A549 (cell line): Measurements from ENCODE around the gene HDAC1. TPM values are rescaled to one million over a fixed set of nuclear protein-coding genes. Genes with fewer than 3 reads are reported as not detected.
A peak's percentile ranks its signal among the peaks of the same experiment; 100 is the strongest.

ENCODE experiments used
- ATAC-seq, 2 experiments: fragments of 200-7000 bp in 1 of 2; fragments of >200 bp in 1 of 2; cut with Nextera tagmentation in 1 of 2; cut with Tn5 transposase in 1 of 2; 3 replicates each; pipeline versions ENCODE4 v1.8.0 to v1.9.1; 2018 to 2020; ENCODE audit warnings: mild to moderate bottlenecking in 1 of 2, moderate library complexity in 1 of 2
- CTCF ChIA-PET: fragments of 300-600 bp; sonication (Branson Sonifier 250); formaldehyde crosslinking; extraction: SDS; loops from one replicate; lab custom pipeline; 2021; ENCODE audit warnings: antibody characterized with exemption, inconsistent platforms; lab: Yijun Ruan, JAX
- POLR2A ChIA-PET: fragments of 350-600 bp; formaldehyde crosslinking; extraction: SDS; loops from one replicate; lab custom pipeline; 2021; ENCODE audit warnings: antibody characterized with exemption, inconsistent platforms; lab: Yijun Ruan, JAX
- DNase-seq, 2 experiments: peaks; one replicate each; pipeline versions ENCODE4 v3.0.0 to v3.0.0-alpha.2; 2011 to 2016; ENCODE audit warnings: low read depth in 1 of 2, low spot score in 1 of 2
- FAIRE-seq: peaks from 2 replicates; lab custom pipeline; 2011; peaks lifted over from hg19 to GRCh38; lab: Jason Lieb, UNC
- H3K27ac ChIP-seq, 2 experiments: fragments of >200 bp; sonication (Bioruptor Twin); formaldehyde crosslinking; 3 replicates each; pipeline ENCODE4 v1.5.1; 2016 to 2017
- H3K4me1 ChIP-seq: fragments of >200 bp; sonication (Bioruptor Twin); formaldehyde crosslinking; 3 replicates; pipeline ENCODE4 v1.6.1; 2016
- H3K4me2 ChIP-seq: fragments of >200 bp; sonication (Bioruptor Twin); formaldehyde crosslinking; 3 replicates; pipeline ENCODE4 v1.6.1; 2016
- H3K4me3 ChIP-seq: fragments of >200 bp; sonication (Bioruptor Twin); formaldehyde crosslinking; 3 replicates; pipeline ENCODE4 v1.5.1; 2016
- H3K9me3 ChIP-seq: fragments of >200 bp; sonication (Bioruptor Twin); formaldehyde crosslinking; 3 replicates; pipeline ENCODE4 v1.6.1; 2016
- BHLHE40 ChIP-seq: IDR thresholded peaks from 2 replicates; pipeline ENCODE4 v1.6.1; 2012; ENCODE audit warnings: low read depth, low read length, inconsistent platforms
- CBX2 ChIP-seq: fragments of 200-600 bp; sonication (generic); IDR thresholded peaks from 2 replicates; pipeline ENCODE4 v1.6.1; 2016; ENCODE audit warnings: low read depth, mild to moderate bottlenecking, borderline replicate concordance
- CBX8 ChIP-seq: fragments of 200-600 bp; sonication (generic); IDR thresholded peaks from 2 replicates; pipeline ENCODE4 v1.6.1; 2016
- CEBPB ChIP-seq, 2 experiments: fragments of >200 bp in 1 of 2; sonication (Bioruptor Twin) in 1 of 2; formaldehyde crosslinking in 1 of 2; IDR thresholded peaks; 2 replicates each; pipeline ENCODE4 v1.6.1; 2012 to 2016
- CHD2 ChIP-seq: fragments of 150-350 bp; IDR thresholded peaks from 2 replicates; pipeline ENCODE4 v1.6.1; 2014; ENCODE audit warnings: low read length; ENCODE audit not compliant: partially characterized antibody
- EHMT2 ChIP-seq: fragments of 200-600 bp; sonication (generic); IDR thresholded peaks from 2 replicates; pipeline ENCODE4 v1.6.1; 2016; ENCODE audit warnings: antibody characterized with exemption, low read depth, mild to moderate bottlenecking, moderate library complexity
- EP300 ChIP-seq, 2 experiments: fragments of >200 bp; sonication (Bioruptor Twin); formaldehyde crosslinking; IDR thresholded peaks; 2 replicates in 1 of 2; 3 replicates in 1 of 2; pipeline ENCODE4 v1.6.1; 2016 to 2017
- FOSL2 ChIP-seq, 2 experiments: fragments of 450-650 bp in 1 of 2; fragments of >200 bp in 1 of 2; sonication (Bioruptor Twin) in 1 of 2; formaldehyde crosslinking; IDR thresholded peaks; 2 replicates each; pipeline versions ENCODE4 v1.5.0 to v1.6.1; 2016 to 2020; ENCODE audit warnings: mild to moderate bottlenecking in 1 of 2, moderate library complexity in 1 of 2
- HDAC2 ChIP-seq: fragments of 200-600 bp; sonication (generic); IDR thresholded peaks from 2 replicates; pipeline ENCODE4 v1.6.1; 2016
- HOXB5 ChIP-seq: fragments of 250-450 bp; sonication (Bioruptor Pico); IDR thresholded peaks from 2 replicates; pipeline ENCODE4 v1.5.0; 2020; ENCODE audit warnings: mild to moderate bottlenecking, moderate library complexity
- KDM1A ChIP-seq: fragments of 200-600 bp; sonication (generic); IDR thresholded peaks from 2 replicates; pipeline ENCODE4 v1.6.1; 2016; ENCODE audit warnings: low read depth, mild to moderate bottlenecking
- MYC ChIP-seq: IDR thresholded peaks from 2 replicates; pipeline ENCODE4 v1.6.1; 2012; ENCODE audit warnings: mild to moderate bottlenecking, inconsistent platforms, low read length, improper control_type of control experiment, borderline replicate concordance
- NPAS2 ChIP-seq: fragments of 250-450 bp; sonication (Bioruptor Pico); IDR thresholded peaks from 2 replicates; pipeline ENCODE4 v1.8.0; 2022; ENCODE audit warnings: mild to moderate bottlenecking, moderate library complexity, borderline replicate concordance
- NR3C1 ChIP-seq: fragments of >200 bp; sonication (Bioruptor Twin); formaldehyde crosslinking; IDR thresholded peaks from 3 replicates; pipeline ENCODE4 v1.6.1; 2017
- POLR2AphosphoS2 ChIP-seq: conservative IDR thresholded peaks from 2 replicates; pipeline ENCODE4 v1.6.1; 2012; ENCODE audit warnings: low read length, improper control_type of control experiment, inconsistent platforms
- RCOR1 ChIP-seq: fragments of 150-350 bp; IDR thresholded peaks from 2 replicates; pipeline ENCODE4 v1.6.1; 2014; ENCODE audit warnings: antibody characterized with exemption, low read length, low read depth
- RNF2 ChIP-seq: fragments of 200-600 bp; sonication (generic); IDR thresholded peaks from 2 replicates; pipeline ENCODE4 v1.6.1; 2016; ENCODE audit warnings: low read depth, mild to moderate bottlenecking, antibody characterized with exemption, moderate library complexity, borderline replicate concordance
- TP53 ChIP-seq: fragments of 250-450 bp; sonication (Bioruptor Pico); IDR thresholded peaks from 2 replicates; pipeline ENCODE4 v1.5.0; 2021; ENCODE audit warnings: mild to moderate bottlenecking, moderate library complexity
- ZNF302 ChIP-seq: fragments of 250-450 bp; sonication (Bioruptor Pico); IDR thresholded peaks from 2 replicates; pipeline ENCODE4 v1.9.0; 2021; ENCODE audit warnings: inconsistent platforms, mild to moderate bottlenecking, moderate library complexity
- WGBS: methylation state at CpG from one replicate; pipeline ENCODE4 v1.1.6; 2017; ENCODE audit errors: missing lambda C conversion rate; 5-methylcytosine and 5-hydroxymethylcytosine counted together
- polyA plus RNA-seq, 4 experiments: library from polyadenylated mRNA; depleted of rRNA in 3 of 4; stranded (reverse); fragments of >200 nt; fragmentation: RNase III in 1 of 4; extraction: RNeasy Plus Mini Kit Qiagen cat#74134 plus additional on column Dnase treatment in 1 of 4; gene quantifications; 2 replicates in 3 of 4; 3 replicates in 1 of 4; pipeline ENCODE4 v1.2.3, GENCODE V29; 2011 to 2017
- TF ChIP-seq, protein P1 (sequence below): fragments of >200 bp; sonication (Bioruptor Twin); formaldehyde crosslinking; IDR thresholded peaks from 3 replicates; pipeline ENCODE4 v1.5.1; 2016
- TF ChIP-seq, protein P2 (sequence below): fragments of 250-450 bp; sonication (Bioruptor Pico); IDR thresholded peaks from 2 replicates; pipeline ENCODE4 v1.5.0; 2020; ENCODE audit warnings: low read depth, mild to moderate bottlenecking, moderate library complexity
- TF ChIP-seq, protein P3 (sequence below): fragments of 150-350 bp; IDR thresholded peaks from 2 replicates; pipeline ENCODE4 v1.6.1; 2014; ENCODE audit warnings: low read depth, mild to moderate bottlenecking, low read length
- TF ChIP-seq, protein P4 (sequence below): fragments of >200 bp; sonication (Bioruptor Twin); formaldehyde crosslinking; IDR thresholded peaks from 3 replicates; pipeline ENCODE4 v1.6.1; 2016

The HDAC1 gene
- polyA plus RNA-seq, 2 of the 4 experiments (the other 2 are of a cell fraction): 99.6 to 135 TPM

DNA sequence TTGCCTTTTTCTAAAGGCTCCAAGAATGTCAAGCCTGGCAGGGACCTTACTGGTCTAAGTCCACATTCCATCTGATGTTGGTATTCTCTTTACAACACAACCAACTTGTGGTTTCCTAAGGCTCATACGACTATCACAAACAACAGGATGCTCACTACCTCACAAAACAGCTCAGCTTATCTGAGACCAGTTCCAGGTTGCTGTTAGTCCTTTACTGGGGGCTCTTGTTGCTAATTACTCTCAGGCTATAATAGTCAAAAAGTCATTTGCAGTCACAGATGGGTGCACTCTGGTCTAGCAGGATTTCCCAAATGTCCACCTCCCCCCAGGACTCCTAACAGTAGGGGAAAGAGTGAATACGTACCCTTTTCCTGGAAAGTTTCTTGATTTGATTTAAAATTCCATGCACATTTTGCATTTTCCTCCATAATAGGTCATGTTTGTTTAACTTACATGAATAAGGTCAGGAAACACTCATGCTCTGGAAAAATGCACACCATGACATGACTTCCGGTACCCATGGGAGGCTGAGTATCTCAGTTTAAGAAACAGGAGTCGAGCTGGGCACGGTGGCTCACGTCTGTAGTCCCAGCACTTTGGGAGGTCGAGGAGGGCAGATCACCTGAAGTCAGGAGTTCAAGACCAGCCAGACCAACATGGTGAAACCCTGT, 24.8 kb upstream of the HDAC1 start:
- CTCF ChIA-PET: no interaction called here
- 41% methylated on average over 7 of the region's 7 CpGs for WGBS
- H3K4me3 ChIP-seq: no peak overlapping the region
- peaks cover 7% of the 10 kb centered on the region; the same call in 2 of the 3 replicates for H3K4me1 ChIP-seq
- ATAC-seq: no peak
- TF ChIP-seq CBX2 (no peak), RCOR1 (no peak), EP300 (IDR thresholded peaks at IDR 0.05) (no peak), MYC (no peak), CBX8 (no peak), BHLHE40 (no peak), FOSL2 (IDR thresholded peaks at IDR 0.05) (no peak), FOSL2 (CRISPR knock-in tag; IDR thresholded peaks at IDR 0.05) (no peak), CEBPB (IDR thresholded peaks at IDR 0.05) (no peak), CHD2 (no peak), POLR2AphosphoS2 (no peak)
- TF ChIP-seq, all 56 proteins: peak for 0
- no peak for DNase-seq
- no peaks in the 10 kb centered on the region for H3K9me3 ChIP-seq
- POLR2A ChIA-PET: no interaction called here
- no peak for FAIRE-seq
- H3K4me2 ChIP-seq: peak overlapping the region; percentile 28; the same call in 1 of the 3 replicates
- no peak overlapping the region for H3K27ac ChIP-seq

DNA sequence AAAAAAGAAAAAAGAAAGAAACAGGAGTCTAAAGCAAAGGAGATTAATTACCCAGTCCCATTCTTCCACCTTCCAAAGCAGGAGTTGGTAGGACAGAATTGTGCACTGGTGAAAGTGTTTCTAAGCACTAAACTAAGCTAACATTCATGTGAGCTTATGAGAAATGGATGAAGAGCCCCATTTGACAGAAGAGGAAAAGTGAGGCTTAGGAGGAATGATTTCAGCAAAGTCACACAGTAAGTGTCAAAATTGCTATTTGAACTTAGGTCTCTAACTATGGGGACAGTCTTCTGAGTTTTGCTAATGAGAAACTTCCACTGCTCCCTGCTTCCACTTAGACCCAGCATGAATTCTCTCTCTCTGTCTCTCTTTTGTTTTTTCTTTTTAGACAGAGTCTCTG, 22.1 kb upstream of the HDAC1 start:
- ChIA-PET CTCF (no interaction called here), POLR2A (no interaction called here)
- Histone ChIP-seq H3K4me3 (no peak overlapping the region), H3K9me3 (no peaks in the 10 kb centered on the region), H3K27ac (no peak overlapping the region), H3K4me1 (peaks cover 12% of the 10 kb centered on the region; the same call in 2 of the 3 replicates), H3K4me2 (no peak overlapping the region)
- DNase-seq (no peak), FAIRE-seq (no peak), ATAC-seq (no peak)
- TF ChIP-seq, protein P1, sequence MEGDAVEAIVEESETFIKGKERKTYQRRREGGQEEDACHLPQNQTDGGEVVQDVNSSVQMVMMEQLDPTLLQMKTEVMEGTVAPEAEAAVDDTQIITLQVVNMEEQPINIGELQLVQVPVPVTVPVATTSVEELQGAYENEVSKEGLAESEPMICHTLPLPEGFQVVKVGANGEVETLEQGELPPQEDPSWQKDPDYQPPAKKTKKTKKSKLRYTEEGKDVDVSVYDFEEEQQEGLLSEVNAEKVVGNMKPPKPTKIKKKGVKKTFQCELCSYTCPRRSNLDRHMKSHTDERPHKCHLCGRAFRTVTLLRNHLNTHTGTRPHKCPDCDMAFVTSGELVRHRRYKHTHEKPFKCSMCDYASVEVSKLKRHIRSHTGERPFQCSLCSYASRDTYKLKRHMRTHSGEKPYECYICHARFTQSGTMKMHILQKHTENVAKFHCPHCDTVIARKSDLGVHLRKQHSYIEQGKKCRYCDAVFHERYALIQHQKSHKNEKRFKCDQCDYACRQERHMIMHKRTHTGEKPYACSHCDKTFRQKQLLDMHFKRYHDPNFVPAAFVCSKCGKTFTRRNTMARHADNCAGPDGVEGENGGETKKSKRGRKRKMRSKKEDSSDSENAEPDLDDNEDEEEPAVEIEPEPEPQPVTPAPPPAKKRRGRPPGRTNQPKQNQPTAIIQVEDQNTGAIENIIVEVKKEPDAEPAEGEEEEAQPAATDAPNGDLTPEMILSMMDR: no peak
- TF ChIP-seq EHMT2: no peak
- TF ChIP-seq KDM1A: no peak
- TF ChIP-seq HOXB5 (CRISPR knock-in tag): no peak
- no peak for TF ChIP-seq BHLHE40
- no peak for TF ChIP-seq FOSL2 (IDR thresholded peaks at IDR 0.05)
- TF ChIP-seq FOSL2 (CRISPR knock-in tag; IDR thresholded peaks at IDR 0.05): no peak
- TF ChIP-seq NR3C1: no peak
- TF ChIP-seq, protein P2, sequence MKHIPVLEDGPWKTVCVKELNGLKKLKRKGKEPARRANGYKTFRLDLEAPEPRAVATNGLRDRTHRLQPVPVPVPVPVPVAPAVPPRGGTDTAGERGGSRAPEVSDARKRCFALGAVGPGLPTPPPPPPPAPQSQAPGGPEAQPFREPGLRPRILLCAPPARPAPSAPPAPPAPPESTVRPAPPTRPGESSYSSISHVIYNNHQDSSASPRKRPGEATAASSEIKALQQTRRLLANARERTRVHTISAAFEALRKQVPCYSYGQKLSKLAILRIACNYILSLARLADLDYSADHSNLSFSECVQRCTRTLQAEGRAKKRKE (CRISPR knock-in tag): no peak
- TF ChIP-seq CBX2: no peak
- TF ChIP-seq TP53 (CRISPR knock-in tag): no peak
- TF ChIP-seq NPAS2 (CRISPR knock-in tag): no peak
- no peak for TF ChIP-seq ZNF302 (CRISPR knock-in tag)
- no peak for TF ChIP-seq HDAC2
- TF ChIP-seq, protein P3, sequence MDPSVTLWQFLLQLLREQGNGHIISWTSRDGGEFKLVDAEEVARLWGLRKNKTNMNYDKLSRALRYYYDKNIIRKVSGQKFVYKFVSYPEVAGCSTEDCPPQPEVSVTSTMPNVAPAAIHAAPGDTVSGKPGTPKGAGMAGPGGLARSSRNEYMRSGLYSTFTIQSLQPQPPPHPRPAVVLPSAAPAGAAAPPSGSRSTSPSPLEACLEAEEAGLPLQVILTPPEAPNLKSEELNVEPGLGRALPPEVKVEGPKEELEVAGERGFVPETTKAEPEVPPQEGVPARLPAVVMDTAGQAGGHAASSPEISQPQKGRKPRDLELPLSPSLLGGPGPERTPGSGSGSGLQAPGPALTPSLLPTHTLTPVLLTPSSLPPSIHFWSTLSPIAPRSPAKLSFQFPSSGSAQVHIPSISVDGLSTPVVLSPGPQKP: no peak
- TF ChIP-seq RNF2: no peak
- TF ChIP-seq, protein P4, sequence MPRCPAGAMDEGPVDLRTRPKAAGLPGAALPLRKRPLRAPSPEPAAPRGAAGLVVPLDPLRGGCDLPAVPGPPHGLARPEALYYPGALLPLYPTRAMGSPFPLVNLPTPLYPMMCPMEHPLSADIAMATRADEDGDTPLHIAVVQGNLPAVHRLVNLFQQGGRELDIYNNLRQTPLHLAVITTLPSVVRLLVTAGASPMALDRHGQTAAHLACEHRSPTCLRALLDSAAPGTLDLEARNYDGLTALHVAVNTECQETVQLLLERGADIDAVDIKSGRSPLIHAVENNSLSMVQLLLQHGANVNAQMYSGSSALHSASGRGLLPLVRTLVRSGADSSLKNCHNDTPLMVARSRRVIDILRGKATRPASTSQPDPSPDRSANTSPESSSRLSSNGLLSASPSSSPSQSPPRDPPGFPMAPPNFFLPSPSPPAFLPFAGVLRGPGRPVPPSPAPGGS: no peak
